GM19193 (cell line): ENCODE data around the gene FAM110A.

Source experiments
- POLR2A ChIP-seq: IDR thresholded peaks from 4 replicates; pipeline ENCODE4 v1.6.1; 2011; ENCODE audit not compliant: insufficient read depth, insufficient read length; ENCODE audit errors: extremely low read depth

The FAM110A gene

GRCh38 chr20:878511-879307 lies 45.2 kb downstream of the FAM110A start:
- TF ChIP-seq POLR2A = no peak

- TF ChIP-seq POLR2A = no peak
Observed at GRCh38 chr20:879626-880025, 46.1 kb downstream of the FAM110A start.

- TF ChIP-seq POLR2A = no peak
Observed at GRCh38 chr20:881051-881782, 47.7 kb downstream of the FAM110A start.

GRCh38 chr20:881783-882144 lies 48.2 kb downstream of the FAM110A start:
- no peak for TF ChIP-seq POLR2A

GRCh38 chr20:884983-885952 lies 51.8 kb downstream of the FAM110A start:
- TF ChIP-seq POLR2A = no peak

GRCh38 chr20:887137-887536 lies 53.6 kb downstream of the FAM110A start:
- TF ChIP-seq POLR2A = no peak

GRCh38 chr20:888057-888456 lies 54.5 kb downstream of the FAM110A start:
- no peak for TF ChIP-seq POLR2A

GRCh38 chr20:889106-889505 lies 55.6 kb downstream of the FAM110A start:
- TF ChIP-seq POLR2A = no peak

- TF ChIP-seq POLR2A = no peak
Observed at GRCh38 chr20:889932-890463, 56.5 kb downstream of the FAM110A start.

- TF ChIP-seq POLR2A = no peak
Observed at GRCh38 chr20:890666-891057, 57.1 kb downstream of the FAM110A start.

- no peak for TF ChIP-seq POLR2A
Observed at GRCh38 chr20:891058-891705, 57.7 kb downstream of the FAM110A start.

- no peak for TF ChIP-seq POLR2A
Observed at GRCh38 chr20:891706-892080, 58.2 kb downstream of the FAM110A start.
